ENCODE results near the gene LILRA5. TPM values are rescaled to one million over a fixed set of nuclear protein-coding genes. Genes with fewer than 3 reads are reported as not detected.

Gene LILRA5
- total and polyA plus RNA-seq, 9 donors: 0.33 to 4.6 (median 0.82) TPM; not detected in 1

GRCh38 chr19:54341295-54341694 is 28.3 kb upstream of the LILRA5 start:
- no peaks in the 10 kb centered on the region for H3K4me1 ChIP-seq (ENCODE audit: insufficient read depth)
- intact Hi-C loops (cut with DNase I): no loop called here
- no peaks in the 10 kb centered on the region for H3K36me3 ChIP-seq
- H3K4me3 ChIP-seq: no peak overlapping the region
- DNase-seq: no peak
- no peak for TF ChIP-seq CTCF (IDR thresholded peaks at IDR 0.05)
- TF ChIP-seq EP300 (IDR thresholded peaks at IDR 0.05): no peak
- TF ChIP-seq POLR2A (IDR thresholded peaks at IDR 0.05): no peak
- no peaks in the 10 kb centered on the region for H3K9me3 ChIP-seq
- WGBS, 3 donors: 60 to 71% (median 62%) methylated on average over 8 of the region's 8 CpGs
- no peaks in the 10 kb centered on the region for H3K27me3 ChIP-seq
- no peak overlapping the region for H3K27ac ChIP-seq

GRCh38 chr19:54339646-54340358 is 26.8 kb upstream of the LILRA5 start:
- Histone ChIP-seq H3K27me3 (no peaks in the 10 kb centered on the region), H3K9me3 (no peaks in the 10 kb centered on the region), H3K4me3 (no peak overlapping the region), H3K36me3 (no peaks in the 10 kb centered on the region), H3K27ac (no peak overlapping the region), H3K4me1 (ENCODE audit: insufficient read depth) (no peaks in the 10 kb centered on the region)
- no peak for TF ChIP-seq EP300 (IDR thresholded peaks at IDR 0.05)
- no peak for TF ChIP-seq POLR2A (IDR thresholded peaks at IDR 0.05)
- TF ChIP-seq CTCF (IDR thresholded peaks at IDR 0.05): no peak
- WGBS, 3 donors: 54 to 65% (median 62%) methylated on average over 9 of the region's 9 CpGs
- no peak for DNase-seq
- intact Hi-C loops (cut with DNase I): no loop called here

- DNase-seq: no peak
- no peaks in the 10 kb centered on the region for H3K27me3 ChIP-seq
- no peaks in the 10 kb centered on the region for H3K9me3 ChIP-seq
- WGBS, 3 donors: 70 to 81% (median 72%) methylated on average over 6 of the region's 6 CpGs
- H3K4me3 ChIP-seq: no peak overlapping the region
- intact Hi-C loops (cut with DNase I): no loop called here
- no peak for TF ChIP-seq CTCF (IDR thresholded peaks at IDR 0.05)
- TF ChIP-seq EP300 (IDR thresholded peaks at IDR 0.05): no peak
- TF ChIP-seq POLR2A (IDR thresholded peaks at IDR 0.05): no peak
- H3K4me1 ChIP-seq (ENCODE audit: insufficient read depth): no peaks in the 10 kb centered on the region
- H3K27ac ChIP-seq: no peak overlapping the region
- no peaks in the 10 kb centered on the region for H3K36me3 ChIP-seq
These were observed 25.6 kb upstream of the LILRA5 start for GRCh38 chr19:54338521-54338920.

- Histone ChIP-seq H3K4me3 (no peak overlapping the region), H3K4me1 (ENCODE audit: insufficient read depth) (no peaks in the 10 kb centered on the region), H3K36me3 (no peaks in the 10 kb centered on the region), H3K9me3 (no peaks in the 10 kb centered on the region), H3K27me3 (no peaks in the 10 kb centered on the region), H3K27ac (no peak overlapping the region)
- no peak for TF ChIP-seq CTCF (IDR thresholded peaks at IDR 0.05)
- no peak for TF ChIP-seq EP300 (IDR thresholded peaks at IDR 0.05)
- no peak for TF ChIP-seq POLR2A (IDR thresholded peaks at IDR 0.05)
- WGBS, 3 donors: 55 to 67% (median 63%) methylated on average over 9 of the region's 9 CpGs
- intact Hi-C loops (cut with DNase I): no loop called here
- no peak for DNase-seq
These were observed 24.9 kb upstream of the LILRA5 start for GRCh38 chr19:54337858-54338230.

Measured in ovary (tissue), 9 donors.